NCI-H510A treated with DMSO at 0.1 percent for 48 hours (cell line): ENCODE data around the gene PEG3.

Experiments
- DNase-seq: peaks from one replicate; lab custom pipeline; 2025; lab: John Stamatoyannopoulos, UW

PEG3 gene

GRCh38 chr19:56808717-56809392, 31.7 kb downstream of the PEG3 start:
- no peak for DNase-seq

- DNase-seq: no peak
Observed at GRCh38 chr19:56806639-56807038, 33.9 kb downstream of the PEG3 start.
